K562 (cell line): ENCODE data around the gene TMEM187. TPM values are rescaled to one million over a fixed set of nuclear protein-coding genes. Genes with fewer than 3 reads are reported as not detected.

Source experiments
- ATAC-seq: fragments of 200-7000 bp; cut with Tn5 transposase; 3 replicates; pipeline ENCODE4 v1.9.1; 2020; ENCODE audit warnings: moderate library complexity
- BruUV-seq: library from RNA; stranded (reverse); fragments of 400-500 nt; replicated peaks from 2 replicates; lab custom pipeline; 2021; lab: Mats Ljungman, UMichigan
- CTCF ChIA-PET: fragments of 300-600 bp; formaldehyde crosslinking; extraction: SDS; loops from one replicate; lab custom pipeline; 2021; ENCODE audit warnings: low intra/inter-chr PET ratio; lab: Yijun Ruan, JAX
- POLR2A ChIA-PET: fragments of 300-600, 350-650 bp; sonication (Branson Sonifier 250); formaldehyde crosslinking; extraction: SDS; loops from one replicate; lab custom pipeline; 2021; ENCODE audit warnings: antibody characterized with exemption, inconsistent platforms; lab: Yijun Ruan, JAX
- DNase-seq, 4 experiments: peaks; one replicate each; pipeline versions ENCODE4 v3.0.0 to v3.0.0-alpha.2; 2011 to 2018; ENCODE audit warnings: low spot score in 3 of 4, mixed read lengths in 3 of 4; ENCODE audit errors: extremely low read depth in 1 of 4
- FAIRE-seq: peaks from 2 replicates; lab custom pipeline; 2011; peaks lifted over from hg19 to GRCh38; lab: Jason Lieb, UNC
- H2AFZ ChIP-seq: 2 replicates; pipeline ENCODE4 v1.6.0; 2011; ENCODE audit warnings: low read depth, low read length, control low read depth, inconsistent platforms
- H3K27ac ChIP-seq: fragments of 200-600 bp; 3 replicates; pipeline ENCODE4 v1.8.0; 2011; ENCODE audit warnings: low read depth, mild to moderate bottlenecking, control low read depth, inconsistent platforms, low read length, moderate library complexity, mixed read lengths; ENCODE audit errors: extremely low read depth
- H3K27me3 ChIP-seq, 2 experiments: fragments of 300-600 bp in 1 of 2; 2 replicates in 1 of 2; 3 replicates in 1 of 2; pipeline versions ENCODE4 v1.6.0 to v1.8.0; 2011; ENCODE audit warnings: inconsistent platforms in 2 of 2, low read length in 2 of 2, mild to moderate bottlenecking in 1 of 2, mixed read lengths in 1 of 2, moderate library complexity in 1 of 2; ENCODE audit not compliant: control insufficient read depth in 2 of 2, insufficient read depth in 2 of 2
- H3K36me3 ChIP-seq: fragments of 300-600 bp; 3 replicates; pipeline ENCODE4 v1.8.0; 2011; ENCODE audit warnings: mild to moderate bottlenecking, low read length, inconsistent platforms; ENCODE audit not compliant: control insufficient read depth, insufficient read depth
- H3K4me1 ChIP-seq, 2 experiments: fragments of 200-600 bp in 1 of 2; replicated peaks in 1 of 2; 2 replicates in 1 of 2; 3 replicates in 1 of 2; pipeline versions ENCODE4 v1.5.1 to v1.8.0; 2011; ENCODE audit warnings: inconsistent platforms in 2 of 2, low read length in 2 of 2, mild to moderate bottlenecking in 1 of 2, mixed read lengths in 1 of 2, moderate library complexity in 1 of 2; ENCODE audit not compliant: control insufficient read depth in 2 of 2, insufficient read depth in 2 of 2
- H3K4me2 ChIP-seq: 2 replicates; pipeline ENCODE4 v1.6.1; 2011; ENCODE audit warnings: low read length, control low read depth, inconsistent platforms, mixed read lengths; ENCODE audit not compliant: insufficient read depth
- H3K4me3 ChIP-seq: fragments of 200-600 bp; sonication (generic), shearing (Covaris generic); 2 replicates; pipeline ENCODE4 v1.5.1; 2016; ENCODE audit warnings: control low read depth, inconsistent platforms
- H3K79me2 ChIP-seq: fragments of 200-600 bp; 3 replicates; pipeline ENCODE4 v1.8.0; 2011; ENCODE audit warnings: low read length, inconsistent platforms; ENCODE audit not compliant: control insufficient read depth, insufficient read depth
- H3K9ac ChIP-seq, 2 experiments: 2 replicates each; pipeline versions ENCODE4 v1.6.0 to v1.6.1; 2011; ENCODE audit warnings: low read depth in 2 of 2, low read length in 2 of 2, control low read depth in 1 of 2, inconsistent platforms in 1 of 2, mild to moderate bottlenecking in 1 of 2, mixed read lengths in 1 of 2; ENCODE audit not compliant: insufficient read depth in 1 of 2
- H3K9me1 ChIP-seq: one replicate; pipeline ENCODE4 v1.6.0; 2011; ENCODE audit warnings: inconsistent platforms, mild to moderate bottlenecking, low read length, moderate library complexity; ENCODE audit not compliant: control insufficient read depth, insufficient read depth
- H3K9me3 ChIP-seq: replicated peaks from 2 replicates; pipeline ENCODE4 v1.5.1; 2011; ENCODE audit warnings: low read depth, low read length, inconsistent platforms; ENCODE audit not compliant: control insufficient read depth, insufficient read depth
- H4K20me1 ChIP-seq: replicated peaks from 2 replicates; pipeline ENCODE4 v1.6.1; 2011; ENCODE audit warnings: low read length, inconsistent platforms, mixed read lengths; ENCODE audit not compliant: control insufficient read depth, insufficient read depth
- ARNT ChIP-seq, 2 experiments: fragments of 450-650 bp; IDR thresholded peaks; 2 replicates each; pipeline ENCODE4 v1.6.1; 2016; ENCODE audit warnings: mild to moderate bottlenecking in 1 of 2
- DNMT1 ChIP-seq: fragments of 450-650 bp; IDR thresholded peaks from 2 replicates; pipeline ENCODE4 v1.6.1; 2016; ENCODE audit warnings: antibody characterized with exemption, mild to moderate bottlenecking
- E2F3 ChIP-seq: fragments of 250-450 bp; sonication (Bioruptor Pico); IDR thresholded peaks from 2 replicates; pipeline ENCODE4 v1.4.0; 2020; ENCODE audit warnings: mild to moderate bottlenecking
- HNRNPK ChIP-seq: fragments of 200-400 bp; formaldehyde crosslinking; IDR thresholded peaks from one replicate; pipeline ENCODE4 v1.6.1; 2018; ENCODE audit warnings: mild to moderate bottlenecking, low read depth, low read length; ENCODE audit not compliant: poor library complexity, severe bottlenecking
- HNRNPL ChIP-seq: fragments of 200-400 bp; formaldehyde crosslinking; IDR thresholded peaks from 2 replicates; pipeline ENCODE4 v1.6.1; 2017; ENCODE audit warnings: low read depth, mild to moderate bottlenecking, low read length
- KAT2B ChIP-seq: IDR thresholded peaks from one replicate; pipeline ENCODE4 v1.6.1; 2012; ENCODE audit warnings: low read depth, mild to moderate bottlenecking, control low read depth, inconsistent platforms, low read length, moderate library complexity
- MTA1 ChIP-seq: fragments of 450-650 bp; IDR thresholded peaks from 2 replicates; pipeline ENCODE4 v1.6.1; 2017; ENCODE audit warnings: borderline replicate concordance
- POLR2G ChIP-seq: fragments of 200-400 bp; formaldehyde crosslinking; IDR thresholded peaks from 2 replicates; pipeline ENCODE4 v1.6.1; 2017; ENCODE audit warnings: low read depth, mild to moderate bottlenecking, antibody characterized with exemption, low read length, moderate library complexity
- PTBP1 ChIP-seq: fragments of 200-400 bp; formaldehyde crosslinking; IDR thresholded peaks from 2 replicates; pipeline ENCODE4 v1.6.1; 2017; ENCODE audit warnings: low read depth, low read length
- RBM22 ChIP-seq: fragments of 200-400 bp; formaldehyde crosslinking; IDR thresholded peaks from 2 replicates; pipeline ENCODE4 v1.6.1; 2018; ENCODE audit warnings: low read length, low read depth; ENCODE audit not compliant: poor library complexity, severe bottlenecking
- RFX1 ChIP-seq: fragments of 450-650 bp; IDR thresholded peaks from 2 replicates; pipeline ENCODE4 v1.6.1; 2016; ENCODE audit warnings: mild to moderate bottlenecking, moderate library complexity
- RFX5 ChIP-seq: IDR thresholded peaks from 2 replicates; pipeline ENCODE4 v1.6.1; 2011; ENCODE audit warnings: low read depth, mild to moderate bottlenecking, improper control_type of control experiment, low read length
- SMARCA4 ChIP-seq: fragments of 450-650 bp; IDR thresholded peaks from 2 replicates; pipeline ENCODE4 v1.6.1; 2016
- TAL1 ChIP-seq: fragments of 450-650 bp; IDR thresholded peaks from 2 replicates; pipeline ENCODE4 v1.6.1; 2016; ENCODE audit warnings: mild to moderate bottlenecking
- ZC3H4 ChIP-seq: sonication (generic); formaldehyde crosslinking; IDR thresholded peaks from 2 replicates; pipeline ENCODE4 v1.9.0; 2021; ENCODE audit warnings: missing genetic modification reagents, borderline replicate concordance
- ZNF174 ChIP-seq: fragments of 250-450 bp; sonication (Bioruptor Pico); IDR thresholded peaks from 2 replicates; pipeline ENCODE4 v1.4.0; 2020; ENCODE audit warnings: mild to moderate bottlenecking
- ZNF384 ChIP-seq: IDR thresholded peaks from 2 replicates; pipeline ENCODE4 v1.6.1; 2012; ENCODE audit warnings: low read depth, low read length, improper control_type of control experiment
- WGBS: fragments of 100-300 bp; shearing (Covaris generic); methylation state at CpG from one replicate; pipeline ENCODE4 v1.1.6; 2016; ENCODE audit warnings: low coverage, mixed read lengths; ENCODE audit not compliant: insufficient coverage; ENCODE audit errors: missing lambda C conversion rate; 5-methylcytosine and 5-hydroxymethylcytosine counted together
- in situ Hi-C: fragments of 300-500 bp; cut with MboI; formaldehyde crosslinking; loops from 4 replicates; pipeline ENCODE4 v1.15.0; 2018; ENCODE audit warnings: inconsistent platforms, mixed read lengths
- intact Hi-C: fragments of 100-400 bp; cut with micrococcal nuclease; formaldehyde crosslinking; loops from 2 replicates; pipeline ENCODE4 v1.14.2; 2022
- polyA plus RNA-seq, 8 experiments: library from polyadenylated mRNA; depleted of rRNA in 4 of 8; stranded (reverse) in 5 of 8; unstranded in 3 of 8; fragments of >200 nt; fragmentation: Nextera tagmentation in 2 of 8; fragmentation: Illumina TruSeq in 1 of 8; extraction: Ambion mirVana in 2 of 8; extraction: Trizol in 1 of 8; gene quantifications; 2 replicates each; pipeline versions ENCODE4 v1.2.1 to v1.2.3, GENCODE V29; 2011 to 2014; ENCODE audit warnings: inconsistent platforms in 1 of 8, missing spikeins in 1 of 8
- total RNA-seq, 7 experiments: library from RNA; depleted of rRNA in 6 of 7; stranded (reverse); fragments of >200 nt in 6 of 7; fragmentation: Illumina TruSeq in 2 of 7; extraction: Trizol in 2 of 7; gene quantifications; 2 replicates each; pipeline versions ENCODE4 v1.2.1 to v1.2.3, GENCODE V29; 2011 to 2021; ENCODE audit warnings: low replicate concordance in 1 of 7
- TF ChIP-seq, protein P1 (sequence below): fragments of 250-450 bp; sonication (Bioruptor Pico); IDR thresholded peaks from 2 replicates; pipeline ENCODE4 v1.4.0; 2020; ENCODE audit warnings: mild to moderate bottlenecking
- TF ChIP-seq, protein P2 (sequence below): fragments of 250-450 bp; sonication (Bioruptor Pico); IDR thresholded peaks from 2 replicates; pipeline ENCODE4 v1.8.0; 2021; ENCODE audit warnings: moderate library complexity, mild to moderate bottlenecking, inconsistent platforms
- TF ChIP-seq, protein P3 (sequence below): sonication (generic); formaldehyde crosslinking; IDR thresholded peaks from 2 replicates; pipeline ENCODE4 v1.8.0; 2022; ENCODE audit warnings: mild to moderate bottlenecking, missing genetic modification reagents

Gene TMEM187
- total and polyA plus RNA-seq, 9 of the 15 experiments (the other 6 are each of a cell fraction or from before 2014, with no cell fraction given): 0.13 to 6.4 (median 1.6) TPM

DNA sequence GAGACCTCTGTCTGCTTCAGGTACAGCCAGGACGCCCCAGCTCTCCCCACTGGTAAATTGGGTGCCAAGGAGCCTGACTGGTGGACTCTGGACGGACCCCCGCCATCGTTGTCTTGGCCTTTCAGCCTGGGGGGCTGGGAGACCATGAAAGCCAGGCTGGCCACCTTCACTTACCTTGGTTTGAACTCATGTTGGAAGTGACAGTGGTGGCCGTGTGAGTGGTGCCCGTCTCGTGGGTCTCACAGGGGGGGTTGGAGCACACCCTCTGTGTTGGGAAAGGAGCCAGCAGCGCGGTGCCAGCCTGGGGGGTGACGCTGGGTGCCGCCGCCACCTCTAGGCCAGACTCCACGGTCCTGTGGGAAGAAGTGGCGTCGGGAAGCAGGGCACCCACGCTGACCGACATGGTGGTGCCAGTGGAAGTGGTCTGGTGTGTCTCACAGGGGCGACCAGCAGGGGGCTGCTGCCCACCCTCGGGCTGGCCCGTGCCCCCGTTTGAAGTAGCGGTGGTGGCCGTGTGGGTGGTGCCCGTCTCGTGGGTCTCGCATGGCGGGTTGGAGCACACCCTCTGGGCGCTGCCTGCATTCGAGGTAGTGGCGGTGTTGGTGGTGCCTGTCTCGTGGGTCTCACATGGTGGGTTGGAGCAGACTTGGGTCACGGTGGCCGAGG, 18.5 kb upstream of the TMEM187 start:
- intact Hi-C loops (no loop called here), in situ Hi-C loops (no loop called here)
- DNase-seq (no peak), ATAC-seq (no peak), FAIRE-seq (no peak)
- Histone ChIP-seq H3K9ac (peak overlapping the region in 1 of 2 experiments; percentile 8; a peak in 1 of 4 replicates), H3K4me3 (no peak overlapping the region), H3K27me3 (no peaks in the 10 kb centered on the region), H3K4me1 (peaks cover 0 to 42% of the 10 kb centered on the region in 2 experiments; a peak in 2 of 5 replicates), H3K4me2 (no peak overlapping the region), H3K27ac (0 out of 3 replicates have a peak overlapping the region, but pooled peaks have one; percentile 46), H3K9me3 (no peaks in the 10 kb centered on the region), H3K9me1 (no peaks in the 10 kb centered on the region), H3K79me2 (peaks cover 9% of the 10 kb centered on the region; the same call in 2 of the 3 replicates), H2AFZ (no peak overlapping the region), H3K36me3 (peaks cover 99% of the 10 kb centered on the region; the same call in 2 of the 3 replicates), H4K20me1 (no peaks in the 10 kb centered on the region)
- WGBS: 97% methylated on average over 22 of the region's 33 CpGs
- BruUV-seq: no TSS peak
- POLR2A ChIA-PET: no interaction called here
- CTCF ChIA-PET: interaction anchor here (0.6 to 1.2 kb wide), 6 partner anchors 189 to 310 kb away, joined by 3 to 4 read pairs (median 3); no protein-coding TSS in a partner anchor
- TF ChIP-seq ZNF384: no peak
- no peak for TF ChIP-seq MTA1
- peak; percentile 14; the same call in 1 of the 2 replicates for TF ChIP-seq POLR2G
- no peak for TF ChIP-seq PTBP1
- no peak for TF ChIP-seq E2F3 (CRISPR knock-in tag)
- no peak for TF ChIP-seq KAT2B
- TF ChIP-seq HNRNPL: peak; percentile 82
- TF ChIP-seq ZC3H4: no peak
- peak; percentile 42 for TF ChIP-seq RBM22
- TF ChIP-seq SMARCA4: no peak
- no peak for TF ChIP-seq HNRNPK
- TF ChIP-seq, protein P1, sequence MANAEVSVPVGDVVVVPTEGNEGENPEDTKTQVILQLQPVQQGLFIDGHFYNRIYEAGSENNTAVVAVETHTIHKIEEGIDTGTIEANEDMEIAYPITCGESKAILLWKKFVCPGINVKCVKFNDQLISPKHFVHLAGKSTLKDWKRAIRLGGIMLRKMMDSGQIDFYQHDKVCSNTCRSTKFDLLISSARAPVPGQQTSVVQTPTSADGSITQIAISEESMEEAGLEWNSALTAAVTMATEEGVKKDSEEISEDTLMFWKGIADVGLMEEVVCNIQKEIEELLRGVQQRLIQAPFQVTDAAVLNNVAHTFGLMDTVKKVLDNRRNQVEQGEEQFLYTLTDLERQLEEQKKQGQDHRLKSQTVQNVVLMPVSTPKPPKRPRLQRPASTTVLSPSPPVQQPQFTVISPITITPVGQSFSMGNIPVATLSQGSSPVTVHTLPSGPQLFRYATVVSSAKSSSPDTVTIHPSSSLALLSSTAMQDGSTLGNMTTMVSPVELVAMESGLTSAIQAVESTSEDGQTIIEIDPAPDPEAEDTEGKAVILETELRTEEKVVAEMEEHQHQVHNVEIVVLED (CRISPR knock-in tag): no peak
- no peak for TF ChIP-seq ARNT (IDR thresholded peaks at IDR 0.05)
- TF ChIP-seq ZNF174 (CRISPR knock-in tag): no peak
- TF ChIP-seq, protein P2, sequence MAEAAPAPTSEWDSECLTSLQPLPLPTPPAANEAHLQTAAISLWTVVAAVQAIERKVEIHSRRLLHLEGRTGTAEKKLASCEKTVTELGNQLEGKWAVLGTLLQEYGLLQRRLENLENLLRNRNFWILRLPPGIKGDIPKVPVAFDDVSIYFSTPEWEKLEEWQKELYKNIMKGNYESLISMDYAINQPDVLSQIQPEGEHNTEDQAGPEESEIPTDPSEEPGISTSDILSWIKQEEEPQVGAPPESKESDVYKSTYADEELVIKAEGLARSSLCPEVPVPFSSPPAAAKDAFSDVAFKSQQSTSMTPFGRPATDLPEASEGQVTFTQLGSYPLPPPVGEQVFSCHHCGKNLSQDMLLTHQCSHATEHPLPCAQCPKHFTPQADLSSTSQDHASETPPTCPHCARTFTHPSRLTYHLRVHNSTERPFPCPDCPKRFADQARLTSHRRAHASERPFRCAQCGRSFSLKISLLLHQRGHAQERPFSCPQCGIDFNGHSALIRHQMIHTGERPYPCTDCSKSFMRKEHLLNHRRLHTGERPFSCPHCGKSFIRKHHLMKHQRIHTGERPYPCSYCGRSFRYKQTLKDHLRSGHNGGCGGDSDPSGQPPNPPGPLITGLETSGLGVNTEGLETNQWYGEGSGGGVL (CRISPR knock-in tag): no peak
- no peak for TF ChIP-seq RFX1
- no peak for TF ChIP-seq DNMT1
- TF ChIP-seq TAL1: no peak
- TF ChIP-seq, protein P3, sequence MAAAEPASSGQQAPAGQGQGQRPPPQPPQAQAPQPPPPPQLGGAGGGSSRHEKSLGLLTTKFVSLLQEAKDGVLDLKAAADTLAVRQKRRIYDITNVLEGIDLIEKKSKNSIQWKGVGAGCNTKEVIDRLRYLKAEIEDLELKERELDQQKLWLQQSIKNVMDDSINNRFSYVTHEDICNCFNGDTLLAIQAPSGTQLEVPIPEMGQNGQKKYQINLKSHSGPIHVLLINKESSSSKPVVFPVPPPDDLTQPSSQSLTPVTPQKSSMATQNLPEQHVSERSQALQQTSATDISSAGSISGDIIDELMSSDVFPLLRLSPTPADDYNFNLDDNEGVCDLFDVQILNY (CRISPR knock-in tag): no peak
- TF ChIP-seq RFX5: no peak
